Measurements from ENCODE around the gene PJVK. TPM values are rescaled to one million over a fixed set of nuclear protein-coding genes. Genes with fewer than 3 reads are reported as not detected.

PJVK gene
- total and polyA plus RNA-seq, 9 of the 15 experiments (the other 6 are each of a cell fraction or from before 2014, with no cell fraction given): 0.11 to 1.5 (median 0.73) TPM

GRCh38 chr2:178450524-178450773 is 729 bp upstream of the PJVK start (continued):
- peak; percentile 14; the same call in 1 of the 2 replicates for TF ChIP-seq MXI1 (IDR thresholded peaks at IDR 0.05; ENCODE audit: low read depth, low read length)
- TF ChIP-seq SPI1 (IDR thresholded peaks at IDR 0.05; ENCODE audit: borderline replicate concordance, low read depth, low read length): no peak
- no peak for TF ChIP-seq CTCFL (IDR thresholded peaks at IDR 0.05; ENCODE audit: borderline replicate concordance, insufficient read depth, low read depth, low read length, poor library complexity, severe bottlenecking)
- peak; percentile 33; the same call in 1 of the 2 replicates for TF ChIP-seq ATF1 (CRISPR knock-in tag; IDR thresholded peaks at IDR 0.05)
- TF ChIP-seq ATF1 (tag; IDR thresholded peaks at IDR 0.05): peak; percentile 88; the same call in 1 of the 2 replicates
- peak; percentile 19 for TF ChIP-seq E2F8 (IDR thresholded peaks at IDR 0.05; ENCODE audit: low read depth, partially characterized antibody)
- TF ChIP-seq KLF1 (tag; IDR thresholded peaks at IDR 0.05): no peak
- peak; percentile 71; the same call in 1 of the 2 replicates for TF ChIP-seq SIN3B (IDR thresholded peaks at IDR 0.05; ENCODE audit: low read depth)
- no peak for TF ChIP-seq SRSF7 (optimal IDR thresholded peaks at IDR 0.05; ENCODE audit: low read depth, low read length)
- TF ChIP-seq FOXA1 (IDR thresholded peaks at IDR 0.05; ENCODE audit: borderline replicate concordance): no peak
- TF ChIP-seq SP2 (IDR thresholded peaks at IDR 0.05; ENCODE audit: extremely low read depth, low read depth, low read length, poor library complexity, severe bottlenecking): no peak
- TF ChIP-seq HMG20B (CRISPR knock-in tag; IDR thresholded peaks at IDR 0.05): no peak
- TF ChIP-seq SRSF3 (IDR thresholded peaks at IDR 0.05; ENCODE audit: insufficient read depth, low read length): no peak
- TF ChIP-seq SNIP1 (IDR thresholded peaks at IDR 0.05; ENCODE audit: low read depth): no peak
- TF ChIP-seq ZNF280A (IDR thresholded peaks at IDR 0.05; ENCODE audit: low read depth, partially characterized antibody): no peak
- no peak for TF ChIP-seq ZHX1 (conservative IDR thresholded peaks at IDR 0.05; ENCODE audit: low read length)
- no peak for TF ChIP-seq NCOA2 (IDR thresholded peaks at IDR 0.05; ENCODE audit: partially characterized antibody in 2 of 2)
- no peak for TF ChIP-seq ZFP36 (IDR thresholded peaks at IDR 0.05; ENCODE audit: low read depth, low read length, partially characterized antibody)
- TF ChIP-seq PTTG1 (tag; IDR thresholded peaks at IDR 0.05; ENCODE audit: low read depth): no peak
- 0 out of 4 replicates have a peak, but pooled peaks of 1 of the 2 experiments have one; percentile 10 for TF ChIP-seq RCOR1 (IDR thresholded peaks at IDR 0.05; ENCODE audit: borderline replicate concordance in 1 of 2, low read depth in 2 of 2, low read length in 2 of 2)

Data from K562 (cell line).